Mesothelial cell of epicardium (in vitro differentiated cells): ENCODE results near the gene PTPRN2. TPM values are rescaled to one million over a fixed set of nuclear protein-coding genes. Genes with fewer than 3 reads are reported as not detected.

Source experiments
- DNase-seq, 2 experiments: peaks; one replicate each; pipeline ENCODE4 v3.0.0; 2021; ENCODE audit warnings: low spot score in 2 of 2; ENCODE audit not compliant: unreplicated experiment in 2 of 2
- H3K27ac Mint-ChIP-seq: 2 replicates; pipeline ENCODE4 v1.8.0; 2021; ENCODE audit warnings: mixed read lengths
- H3K27me3 Mint-ChIP-seq: 2 replicates; pipeline ENCODE4 v1.8.0; 2021; ENCODE audit warnings: low read depth, mixed read lengths
- H3K36me3 Mint-ChIP-seq: 2 replicates; pipeline ENCODE4 v1.8.0; 2021; ENCODE audit warnings: mixed read lengths
- H3K4me1 Mint-ChIP-seq: 2 replicates; pipeline ENCODE4 v1.8.0; 2021; ENCODE audit warnings: mixed read lengths
- H3K4me3 Mint-ChIP-seq: 2 replicates; pipeline ENCODE4 v1.8.0; 2021; ENCODE audit warnings: mild to moderate bottlenecking, moderate library complexity, mixed read lengths
- H3K9me3 Mint-ChIP-seq: 2 replicates; pipeline ENCODE4 v1.8.0; 2021; ENCODE audit warnings: mixed read lengths
- CTCF ChIP-seq: fragments of 200-600 bp; sonication (generic); IDR thresholded peaks from one replicate; pipeline ENCODE4 v1.5.0; 2021; ENCODE audit warnings: antibody characterized with exemption; ENCODE audit not compliant: unreplicated experiment
- total RNA-seq: library from RNA; stranded (reverse); gene quantifications from 3 replicates; pipeline ENCODE4 v1.2.1, GENCODE V29; 2021

PTPRN2 gene
- total RNA-seq, 1 donor from 2014 or later: 2.2 TPM

DNA sequence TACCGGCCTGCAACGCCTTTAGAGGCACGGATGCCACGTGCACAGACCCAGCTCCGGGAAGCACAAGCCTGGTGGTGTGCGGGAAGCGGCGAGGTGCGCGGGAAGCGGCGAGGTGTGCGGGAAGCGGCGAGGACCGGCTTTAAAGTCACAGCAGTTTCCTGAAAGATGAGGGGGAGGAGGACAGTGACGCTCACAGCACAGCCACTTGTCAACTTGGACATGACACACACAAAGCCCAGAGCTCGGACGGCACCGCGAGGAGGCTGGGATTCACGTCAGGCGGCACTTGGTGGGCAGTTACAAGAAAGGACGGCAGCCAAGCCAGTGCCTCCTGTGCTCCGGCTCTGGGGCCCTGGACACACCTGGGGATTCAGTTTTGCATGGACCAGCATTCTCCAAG, 724.9 kb downstream of the PTPRN2 start:
- no peak overlapping the region for H3K27ac Mint-ChIP-seq
- no peak for TF ChIP-seq CTCF
- H3K9me3 Mint-ChIP-seq: no peaks in the 10 kb centered on the region
- H3K4me3 Mint-ChIP-seq: no peak overlapping the region
- H3K4me1 Mint-ChIP-seq: no peaks in the 10 kb centered on the region
- no peak for DNase-seq
- H3K27me3 Mint-ChIP-seq: peaks cover 6% of the 10 kb centered on the region
- no peaks in the 10 kb centered on the region for H3K36me3 Mint-ChIP-seq

GRCh38 chr7:157861551-157861950, 726.1 kb downstream of the PTPRN2 start:
- no peaks in the 10 kb centered on the region for H3K36me3 Mint-ChIP-seq
- no peak for DNase-seq
- TF ChIP-seq CTCF: no peak
- H3K27me3 Mint-ChIP-seq: peaks cover 6% of the 10 kb centered on the region
- no peak overlapping the region for H3K27ac Mint-ChIP-seq
- no peaks in the 10 kb centered on the region for H3K4me1 Mint-ChIP-seq
- H3K9me3 Mint-ChIP-seq: no peaks in the 10 kb centered on the region
- no peak overlapping the region for H3K4me3 Mint-ChIP-seq

DNA sequence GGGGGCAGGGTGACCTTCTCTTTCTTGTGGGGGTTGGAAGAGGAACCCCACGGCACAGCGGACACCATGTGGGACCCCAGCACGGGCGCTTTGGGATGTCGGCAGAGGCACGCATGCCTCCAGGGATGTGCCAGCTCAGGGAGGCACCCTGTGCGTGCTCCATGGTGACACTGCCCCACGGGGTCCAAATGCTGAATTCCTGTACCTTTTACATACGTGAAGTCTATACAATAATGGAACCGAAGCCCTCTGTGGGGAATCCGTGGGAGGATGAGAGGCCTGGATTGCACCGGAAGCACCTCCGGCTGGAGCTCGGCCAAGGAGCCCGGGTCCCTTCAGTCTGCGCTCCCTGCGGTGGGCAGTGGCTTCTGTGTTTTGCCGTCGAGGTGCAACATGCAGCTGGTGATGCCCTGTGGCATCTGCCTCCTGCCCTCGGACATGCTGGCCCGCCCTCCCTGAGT, 726.6 kb downstream of the PTPRN2 start:
- no peak for DNase-seq
- Mint-ChIP-seq H3K4me1 (no peaks in the 10 kb centered on the region), H3K27me3 (peaks cover 9% of the 10 kb centered on the region), H3K4me3 (no peak overlapping the region), H3K36me3 (no peaks in the 10 kb centered on the region), H3K27ac (no peak overlapping the region), H3K9me3 (no peaks in the 10 kb centered on the region)
- no peak for TF ChIP-seq CTCF

- Mint-ChIP-seq H3K27ac (no peak overlapping the region), H3K9me3 (no peaks in the 10 kb centered on the region), H3K4me1 (no peaks in the 10 kb centered on the region), H3K27me3 (peaks cover 11% of the 10 kb centered on the region), H3K4me3 (no peak overlapping the region), H3K36me3 (no peaks in the 10 kb centered on the region)
- DNase-seq: no peak
- TF ChIP-seq CTCF: no peak
These were observed 727.2 kb downstream of the PTPRN2 start for GRCh38 chr7:157860406-157860805.

GRCh38 chr7:157859915-157860314, 727.7 kb downstream of the PTPRN2 start:
- Mint-ChIP-seq H3K4me3 (no peak overlapping the region), H3K36me3 (no peaks in the 10 kb centered on the region), H3K27me3 (peaks cover 11% of the 10 kb centered on the region), H3K9me3 (no peaks in the 10 kb centered on the region), H3K4me1 (no peaks in the 10 kb centered on the region), H3K27ac (no peak overlapping the region)
- TF ChIP-seq CTCF: no peak
- DNase-seq: no peak

DNA sequence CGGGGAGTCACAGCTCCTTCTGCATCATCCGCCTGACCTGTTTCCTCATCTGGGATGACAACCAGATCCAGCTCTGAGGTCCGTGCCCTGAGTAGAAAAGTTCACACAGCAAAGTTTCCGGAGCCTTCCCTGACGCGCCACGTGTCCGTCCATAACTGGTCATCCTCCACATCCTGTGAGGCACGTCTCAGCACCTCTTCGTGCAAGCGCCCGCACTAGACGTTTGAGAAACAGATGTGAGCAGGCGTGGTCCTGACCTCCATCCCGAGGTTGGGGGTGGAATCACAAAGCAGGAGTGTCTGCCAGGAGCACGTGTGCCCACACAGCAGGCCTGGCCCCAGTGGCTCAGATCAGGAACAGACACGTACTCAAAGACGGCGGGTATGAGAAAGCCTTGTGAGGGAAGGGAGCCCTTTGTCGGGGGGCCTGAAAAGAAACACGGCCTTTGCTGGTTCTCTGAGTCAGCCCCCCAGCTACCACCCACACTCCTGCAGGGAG, 730.0 kb downstream of the PTPRN2 start:
- Mint-ChIP-seq H3K4me3 (no peak overlapping the region), H3K27me3 (peaks cover 13% of the 10 kb centered on the region), H3K4me1 (no peaks in the 10 kb centered on the region), H3K27ac (no peak overlapping the region), H3K36me3 (no peaks in the 10 kb centered on the region), H3K9me3 (no peaks in the 10 kb centered on the region)
- TF ChIP-seq CTCF: no peak
- DNase-seq: no peak
